H1 (cell line): ENCODE data around the gene ATPAF1. TPM values are rescaled to one million over a fixed set of nuclear protein-coding genes. Genes with fewer than 3 reads are reported as not detected.

Experiments
- CTCF ChIA-PET: fragments of 300-600 bp; sonication (Branson Sonifier 250); formaldehyde crosslinking; loops from one replicate; lab custom pipeline; 2021; ENCODE audit not compliant: partially characterized antibody; lab: Charles Lee
- POLR2A ChIA-PET: fragments of 300-600 bp; sonication (Branson Sonifier 250); formaldehyde crosslinking; loops from one replicate; lab custom pipeline; 2021; ENCODE audit warnings: inconsistent platforms; ENCODE audit not compliant: partially characterized antibody; lab: Charles Lee
- DNase-seq, 2 experiments: peaks; one replicate each; pipeline versions ENCODE4 v3.0.0 to v3.0.0-alpha.2; 2010 to 2022; ENCODE audit warnings: low spot score in 2 of 2, low read depth in 1 of 2, mixed read lengths in 1 of 2
- FAIRE-seq: peaks from 2 replicates; lab custom pipeline; 2011; peaks lifted over from hg19 to GRCh38; lab: Jason Lieb, UNC
- H2AFZ ChIP-seq: 2 replicates; pipeline ENCODE4 v1.8.1; 2012; ENCODE audit warnings: low read length, inconsistent platforms
- H2AK5ac ChIP-seq: 2 replicates; pipeline ENCODE4 v1.6.1; 2013; ENCODE audit warnings: low read depth, low read length
- H2BK120ac ChIP-seq: replicated peaks from 2 replicates; pipeline ENCODE3; 2013; ENCODE audit warnings: low read depth, low read length, inconsistent platforms
- H2BK12ac ChIP-seq: 2 replicates; pipeline ENCODE4 v1.6.1; 2013; ENCODE audit warnings: low read depth, low read length
- H2BK15ac ChIP-seq: 2 replicates; pipeline ENCODE4 v1.6.1; 2013; ENCODE audit warnings: low read length
- H2BK20ac ChIP-seq: 2 replicates; pipeline ENCODE4 v1.6.1; 2013; ENCODE audit warnings: low read length
- H2BK5ac ChIP-seq: 2 replicates; pipeline ENCODE4 v1.6.1; 2013; ENCODE audit warnings: low read depth, low read length
- H3K14ac ChIP-seq: 2 replicates; pipeline ENCODE4 v1.6.1; 2013; ENCODE audit warnings: inconsistent platforms; ENCODE audit not compliant: insufficient read length
- H3K18ac ChIP-seq: 2 replicates; pipeline ENCODE4 v1.6.1; 2013; ENCODE audit warnings: low read length; ENCODE audit errors: extremely low read depth
- H3K23ac ChIP-seq: 2 replicates; pipeline ENCODE4 v1.6.1; 2013; ENCODE audit warnings: inconsistent platforms; ENCODE audit not compliant: insufficient read length
- H3K23me2 ChIP-seq: 2 replicates; pipeline ENCODE4 v1.6.1; 2013; ENCODE audit warnings: low read depth, low read length
- H3K27ac ChIP-seq: 2 replicates; pipeline ENCODE4 v1.6.1; 2011; ENCODE audit warnings: low read depth, low read length, inconsistent platforms
- H3K27me3 ChIP-seq, 4 experiments: replicated peaks in 1 of 4; 1 replicate in 1 of 4; 2 replicates in 3 of 4; pipeline versions ENCODE4 v1.6.1 to v1.8.1; 2011 to 2013; ENCODE audit warnings: low read length in 3 of 4, mild to moderate bottlenecking in 3 of 4, inconsistent platforms in 2 of 4, mixed read lengths in 2 of 4, moderate library complexity in 1 of 4; ENCODE audit not compliant: control insufficient read depth in 3 of 4, insufficient read depth in 3 of 4; ENCODE audit errors: extremely low read depth in 1 of 4
- H3K36me3 ChIP-seq, 4 experiments: 2 replicates each; pipeline versions ENCODE4 v1.6.1 to v1.8.1; 2011 to 2013; ENCODE audit warnings: mild to moderate bottlenecking in 4 of 4, low read length in 3 of 4, moderate library complexity in 2 of 4, control low read depth in 1 of 4, inconsistent platforms in 1 of 4; ENCODE audit not compliant: insufficient read depth in 4 of 4, control insufficient read depth in 2 of 4
- H3K4ac ChIP-seq: replicated peaks from 2 replicates; pipeline ENCODE3; 2013; ENCODE audit warnings: low read length, low read depth, mixed read lengths, inconsistent platforms; ENCODE audit not compliant: insufficient read length
- H3K4me1 ChIP-seq, 4 experiments: replicated peaks in 1 of 4; 1 replicate in 1 of 4; 2 replicates in 3 of 4; pipeline versions ENCODE4 v1.6.1 to v1.8.1; 2011 to 2013; ENCODE audit warnings: low read length in 3 of 4, inconsistent platforms in 2 of 4, mixed read lengths in 1 of 4; ENCODE audit not compliant: insufficient read depth in 4 of 4, control insufficient read depth in 3 of 4
- H3K4me2 ChIP-seq, 2 experiments: 2 replicates each; pipeline versions ENCODE4 v1.6.1 to v1.8.1; 2011 to 2013; ENCODE audit warnings: low read depth in 2 of 2, low read length in 2 of 2, control low read depth in 1 of 2, inconsistent platforms in 1 of 2, mild to moderate bottlenecking in 1 of 2; ENCODE audit not compliant: insufficient read depth in 1 of 2
- H3K4me3 ChIP-seq, 4 experiments: fragments of 200-600, 300-600 bp in 1 of 4; sonication (generic), shearing (Covaris generic), sonication (Bioruptor Twin) in 1 of 4; 2 replicates each; pipeline versions ENCODE4 v1.5.1 to v1.8.1; 2011 to 2016; ENCODE audit warnings: low read length in 4 of 4, low read depth in 3 of 4, control low read depth in 2 of 4, inconsistent platforms in 2 of 4, mild to moderate bottlenecking in 2 of 4, mixed read lengths in 1 of 4, moderate library complexity in 1 of 4; ENCODE audit not compliant: insufficient read depth in 2 of 4; ENCODE audit errors: extremely low read depth in 1 of 4
- H3K56ac ChIP-seq: replicated peaks from 2 replicates; pipeline ENCODE3; 2013; ENCODE audit warnings: low read depth, mild to moderate bottlenecking, mixed read lengths, low read length, inconsistent platforms; ENCODE audit not compliant: insufficient read length
- H3K79me1 ChIP-seq: 2 replicates; pipeline ENCODE4 v1.6.1; 2013; ENCODE audit warnings: low read depth, low read length, control low read depth
- H3K79me2 ChIP-seq, 2 experiments: 2 replicates each; pipeline versions ENCODE4 v1.6.1 to v1.8.1; 2012 to 2013; ENCODE audit warnings: low read length in 2 of 2, mild to moderate bottlenecking in 2 of 2, inconsistent platforms in 1 of 2; ENCODE audit not compliant: insufficient read depth in 2 of 2, control insufficient read depth in 1 of 2
- H3K9ac ChIP-seq, 4 experiments: replicated peaks in 1 of 4; 1 replicate in 1 of 4; 2 replicates in 3 of 4; pipeline versions ENCODE4 v1.6.1 to v1.8.1; 2011 to 2013; ENCODE audit warnings: low read depth in 3 of 4, low read length in 3 of 4, control low read depth in 2 of 4, mild to moderate bottlenecking in 2 of 4, moderate library complexity in 2 of 4, inconsistent platforms in 1 of 4; ENCODE audit errors: extremely low read depth in 1 of 4
- H3K9me3 ChIP-seq, 2 experiments: 2 replicates each; pipeline versions ENCODE4 v1.6.1 to v1.8.1; 2012 to 2013; ENCODE audit warnings: mild to moderate bottlenecking in 2 of 2, moderate library complexity in 2 of 2, control low read depth in 1 of 2, inconsistent platforms in 1 of 2, low read depth in 1 of 2, low read length in 1 of 2, mixed read lengths in 1 of 2; ENCODE audit not compliant: insufficient read depth in 2 of 2
- H4K20me1 ChIP-seq, 2 experiments: replicated peaks in 1 of 2; 2 replicates each; pipeline versions ENCODE3 to v1.8.1; 2011 to 2013; ENCODE audit warnings: inconsistent platforms in 2 of 2, low read length in 2 of 2, mild to moderate bottlenecking in 1 of 2; ENCODE audit not compliant: insufficient read depth in 2 of 2, control insufficient read depth in 1 of 2
- H4K5ac ChIP-seq: 2 replicates; pipeline ENCODE4 v1.6.1; 2013; ENCODE audit warnings: low read length, low read depth, mixed read lengths, inconsistent platforms; ENCODE audit not compliant: insufficient read length
- H4K8ac ChIP-seq: 2 replicates; pipeline ENCODE4 v1.8.0; 2013; ENCODE audit warnings: mild to moderate bottlenecking, moderate library complexity, low read length, inconsistent platforms; ENCODE audit not compliant: insufficient read depth; ENCODE audit errors: extremely low read depth
- H4K91ac ChIP-seq: replicated peaks from 2 replicates; pipeline ENCODE3; 2013; ENCODE audit warnings: low read length, mixed read lengths, inconsistent platforms; ENCODE audit not compliant: insufficient read length
- ASH2L ChIP-seq: fragments of 200-600, 300-600 bp; sonication (generic); IDR thresholded peaks from one replicate; pipeline ENCODE4 v1.7.1; 2017; ENCODE audit warnings: low read length
- CHD2 ChIP-seq: IDR thresholded peaks from 2 replicates; pipeline ENCODE4 v1.6.1; 2012; ENCODE audit warnings: low read length, improper control_type of control experiment
- CTCF ChIP-seq, 3 experiments: IDR thresholded peaks; 1 replicate in 2 of 3; 2 replicates in 1 of 3; pipeline versions ENCODE4 v1.5.1 to v1.6.1; 2011; ENCODE audit warnings: low read length in 3 of 3, mild to moderate bottlenecking in 3 of 3, inconsistent platforms in 2 of 3, low read depth in 1 of 3, moderate library complexity in 1 of 3; ENCODE audit not compliant: insufficient read depth in 1 of 3; ENCODE audit errors: control extremely low read depth in 1 of 3
- KDM1A ChIP-seq: fragments of 200-600, 300-600 bp; sonication (generic); IDR thresholded peaks from 2 replicates; pipeline ENCODE4 v1.7.1; 2016; ENCODE audit warnings: mild to moderate bottlenecking, low read length, borderline replicate concordance
- KDM5A ChIP-seq: fragments of 200-600 bp; IDR thresholded peaks from 2 replicates; pipeline ENCODE4 v1.7.1; 2012; ENCODE audit warnings: mild to moderate bottlenecking, low read length, inconsistent platforms, mixed read lengths
- NANOG ChIP-seq: IDR thresholded peaks from 2 replicates; pipeline ENCODE4 v1.6.1; 2011; ENCODE audit warnings: low read length, low read depth, mild to moderate bottlenecking, inconsistent platforms; ENCODE audit not compliant: insufficient read depth, poor library complexity, severe bottlenecking
- RAD21 ChIP-seq, 2 experiments: IDR thresholded peaks in 1 of 2; conservative IDR thresholded peaks in 1 of 2; 2 replicates each; pipeline ENCODE4 v1.6.1; 2011; ENCODE audit warnings: low read depth in 2 of 2, low read length in 2 of 2, improper control_type of control experiment in 1 of 2, inconsistent platforms in 1 of 2, mild to moderate bottlenecking in 1 of 2, moderate library complexity in 1 of 2
- RXRA ChIP-seq: IDR thresholded peaks from 2 replicates; pipeline ENCODE4 v1.6.1; 2011; ENCODE audit warnings: low read depth, mild to moderate bottlenecking, low read length, moderate library complexity; ENCODE audit not compliant: insufficient read depth
- SP1 ChIP-seq: IDR thresholded peaks from 2 replicates; pipeline ENCODE4 v1.6.1; 2011; ENCODE audit warnings: low read depth, low read length
- ZNF274 ChIP-seq: IDR thresholded peaks from 2 replicates; pipeline ENCODE4 v1.7.0; 2012; ENCODE audit warnings: low read length, borderline replicate concordance; ENCODE audit errors: extremely low read depth
- WGBS, 2 experiments: shearing (Covaris generic) in 1 of 2; methylation state at CpG; one replicate each; pipeline versions ENCODE4 v1.1.6 to v1.1.7; 2013 to 2015; ENCODE audit warnings: low lambda C conversion rate in 2 of 2, mixed read lengths in 2 of 2, inconsistent platforms in 1 of 2, low coverage in 1 of 2, missing lambda C conversion rate in 1 of 2; ENCODE audit not compliant: insufficient replicate concordance in 2 of 2, insufficient coverage in 1 of 2, insufficient read length in 1 of 2; ENCODE audit errors: extremely low coverage in 1 of 2, missing lambda C conversion rate in 1 of 2; 5-methylcytosine and 5-hydroxymethylcytosine counted together
- polyA plus RNA-seq, 7 experiments: library from polyadenylated mRNA; depleted of rRNA in 3 of 7; stranded (reverse) in 5 of 7; unstranded in 2 of 7; fragments of >200 nt in 5 of 7; fragments of 200-250 nt in 2 of 7; gene quantifications; 1 replicate in 5 of 7; 2 replicates in 1 of 7; 4 replicates in 1 of 7; pipeline versions ENCODE4 v1.2.1 to v1.2.3, GENCODE V29; 2011 to 2013; ENCODE audit warnings: missing spikeins in 2 of 7, mixed read lengths in 2 of 7
- total RNA-seq: library from RNA; stranded (reverse); fragmentation: NEBNext Ultra II Directional; extraction: Animal tissue kit (Norgen Biotek cat#: 25700); gene quantifications from 2 replicates; pipeline ENCODE4 v1.2.1, GENCODE V29; 2021

ATPAF1 gene
- total and polyA plus RNA-seq, 2 of the 8 experiments (the other 6 are each of a cell fraction or from before 2014, with no cell fraction given) = 46.7 to 55.9 TPM

- 100% methylated on average over 1 of the region's 1 CpG; no CpG with 5 or more reads in 1 of the 2 experiments for WGBS, 2 experiments
- Histone ChIP-seq H2AK5ac (no peak overlapping the region), H3K23me2 (no peaks in the 10 kb centered on the region), H3K79me2 (no peaks in the 10 kb centered on the region), H2BK120ac (no peak overlapping the region), H2BK20ac (no peak overlapping the region), H2BK15ac (no peak overlapping the region), H3K36me3 (peaks cover 11 to 62% (median 44%) of the 10 kb centered on the region in 4 experiments), H3K23ac (no peak overlapping the region), H2BK12ac (no peak overlapping the region), H3K4ac (no peak overlapping the region), H3K56ac (no peak overlapping the region), H3K27me3 (no peaks in the 10 kb centered on the region), H3K4me3 (no peak overlapping the region), H3K4me1 (peaks cover 0 to 5% (median 3%) of the 10 kb centered on the region in 4 experiments; a peak in 2 of 7 replicates), H3K79me1 (no peaks in the 10 kb centered on the region), H4K5ac (no peak overlapping the region), H3K14ac (no peak overlapping the region), H3K27ac (no peak overlapping the region), H3K4me2 (no peak overlapping the region), H4K8ac (no peak overlapping the region), H2BK5ac (no peak overlapping the region), H3K9me3 (no peaks in the 10 kb centered on the region), H4K20me1 (no peaks in the 10 kb centered on the region), H4K91ac (no peak overlapping the region), H3K9ac (no peak overlapping the region), H2AFZ (no peak overlapping the region), H3K18ac (no peak overlapping the region)
- TF ChIP-seq ZNF274 (no peak), SP1 (no peak), RAD21 (IDR thresholded peaks at IDR 0.05 in 1 of 2, conservative IDR thresholded peaks at IDR 0.05 in 1 of 2; ENCODE audit: low read depth in 2 of 2, low read length in 2 of 2) (no peak), NANOG (no peak), KDM1A (no peak), CTCF (IDR thresholded peaks at IDR 0.05; ENCODE audit: control extremely low read depth in 1 of 3, insufficient read depth in 1 of 3, low read depth in 1 of 3, low read length in 3 of 3) (no peak), CHD2 (no peak), RXRA (no peak), ASH2L (no peak), KDM5A (no peak)
- FAIRE-seq (no peak), DNase-seq (no peak)
- POLR2A ChIA-PET = interaction anchor here (1.2 to 1.9 kb wide), 2 partner anchors 15 to 23 kb away, joined by 3 to 6 read pairs; partner anchors contain the start of gene ATPAF1
- CTCF ChIA-PET = no interaction called here
These were observed 13.9 kb upstream of the ATPAF1 start for GRCh38 chr1:46682064-46682463.
